K562 (cell line): ENCODE measurements around the gene SPINT4. TPM values are rescaled to one million over a fixed set of nuclear protein-coding genes. Genes with fewer than 3 reads are reported as not detected.
"Not testable (repeated sequence)": the region's sequence is repeated elsewhere in the genome, so short reads cannot be mapped to it uniquely, and the experiment has no call there.

Source experiments
- ATAC-seq: fragments of 200-7000 bp; cut with Tn5 transposase; 3 replicates; pipeline ENCODE4 v1.9.1; 2020; ENCODE audit warnings: moderate library complexity
- BruUV-seq: library from RNA; stranded (reverse); fragments of 400-500 nt; replicated peaks from 2 replicates; lab custom pipeline; 2021; lab: Mats Ljungman, UMichigan
- CTCF ChIA-PET: fragments of 300-600 bp; formaldehyde crosslinking; extraction: SDS; loops from one replicate; lab custom pipeline; 2021; ENCODE audit warnings: low intra/inter-chr PET ratio; lab: Yijun Ruan, JAX
- POLR2A ChIA-PET: fragments of 300-600, 350-650 bp; sonication (Branson Sonifier 250); formaldehyde crosslinking; extraction: SDS; loops from one replicate; lab custom pipeline; 2021; ENCODE audit warnings: antibody characterized with exemption, inconsistent platforms; lab: Yijun Ruan, JAX
- DNase-seq, 4 experiments: peaks; one replicate each; pipeline versions ENCODE4 v3.0.0 to v3.0.0-alpha.2; 2011 to 2018; ENCODE audit warnings: low spot score in 3 of 4, mixed read lengths in 3 of 4; ENCODE audit errors: extremely low read depth in 1 of 4
- FAIRE-seq: peaks from 2 replicates; lab custom pipeline; 2011; peaks lifted over from hg19 to GRCh38; lab: Jason Lieb, UNC
- H2AFZ ChIP-seq: 2 replicates; pipeline ENCODE4 v1.6.0; 2011; ENCODE audit warnings: low read depth, low read length, control low read depth, inconsistent platforms
- H3K27ac ChIP-seq: fragments of 200-600 bp; 3 replicates; pipeline ENCODE4 v1.8.0; 2011; ENCODE audit warnings: low read depth, mild to moderate bottlenecking, control low read depth, inconsistent platforms, low read length, moderate library complexity, mixed read lengths; ENCODE audit errors: extremely low read depth
- H3K27me3 ChIP-seq, 2 experiments: fragments of 300-600 bp in 1 of 2; 2 replicates in 1 of 2; 3 replicates in 1 of 2; pipeline versions ENCODE4 v1.6.0 to v1.8.0; 2011; ENCODE audit warnings: inconsistent platforms in 2 of 2, low read length in 2 of 2, mild to moderate bottlenecking in 1 of 2, mixed read lengths in 1 of 2, moderate library complexity in 1 of 2; ENCODE audit not compliant: control insufficient read depth in 2 of 2, insufficient read depth in 2 of 2
- H3K36me3 ChIP-seq: fragments of 300-600 bp; 3 replicates; pipeline ENCODE4 v1.8.0; 2011; ENCODE audit warnings: mild to moderate bottlenecking, low read length, inconsistent platforms; ENCODE audit not compliant: control insufficient read depth, insufficient read depth
- H3K4me1 ChIP-seq, 2 experiments: fragments of 200-600 bp in 1 of 2; replicated peaks in 1 of 2; 2 replicates in 1 of 2; 3 replicates in 1 of 2; pipeline versions ENCODE4 v1.5.1 to v1.8.0; 2011; ENCODE audit warnings: inconsistent platforms in 2 of 2, low read length in 2 of 2, mild to moderate bottlenecking in 1 of 2, mixed read lengths in 1 of 2, moderate library complexity in 1 of 2; ENCODE audit not compliant: control insufficient read depth in 2 of 2, insufficient read depth in 2 of 2
- H3K4me2 ChIP-seq: 2 replicates; pipeline ENCODE4 v1.6.1; 2011; ENCODE audit warnings: low read length, control low read depth, inconsistent platforms, mixed read lengths; ENCODE audit not compliant: insufficient read depth
- H3K4me3 ChIP-seq: fragments of 200-600 bp; sonication (generic), shearing (Covaris generic); 2 replicates; pipeline ENCODE4 v1.5.1; 2016; ENCODE audit warnings: control low read depth, inconsistent platforms
- H3K79me2 ChIP-seq: fragments of 200-600 bp; 3 replicates; pipeline ENCODE4 v1.8.0; 2011; ENCODE audit warnings: low read length, inconsistent platforms; ENCODE audit not compliant: control insufficient read depth, insufficient read depth
- H3K9ac ChIP-seq, 2 experiments: 2 replicates each; pipeline versions ENCODE4 v1.6.0 to v1.6.1; 2011; ENCODE audit warnings: low read depth in 2 of 2, low read length in 2 of 2, control low read depth in 1 of 2, inconsistent platforms in 1 of 2, mild to moderate bottlenecking in 1 of 2, mixed read lengths in 1 of 2; ENCODE audit not compliant: insufficient read depth in 1 of 2
- H3K9me1 ChIP-seq: one replicate; pipeline ENCODE4 v1.6.0; 2011; ENCODE audit warnings: inconsistent platforms, mild to moderate bottlenecking, low read length, moderate library complexity; ENCODE audit not compliant: control insufficient read depth, insufficient read depth
- H3K9me3 ChIP-seq: replicated peaks from 2 replicates; pipeline ENCODE4 v1.5.1; 2011; ENCODE audit warnings: low read depth, low read length, inconsistent platforms; ENCODE audit not compliant: control insufficient read depth, insufficient read depth
- H4K20me1 ChIP-seq: replicated peaks from 2 replicates; pipeline ENCODE4 v1.6.1; 2011; ENCODE audit warnings: low read length, inconsistent platforms, mixed read lengths; ENCODE audit not compliant: control insufficient read depth, insufficient read depth
- ZNF143 ChIP-seq: sonication (generic); formaldehyde crosslinking; IDR thresholded peaks from 2 replicates; pipeline ENCODE4 v1.9.0; 2022; ENCODE audit warnings: mild to moderate bottlenecking, missing genetic modification reagents
- WGBS: fragments of 100-300 bp; shearing (Covaris generic); methylation state at CpG from one replicate; pipeline ENCODE4 v1.1.6; 2016; ENCODE audit warnings: low coverage, mixed read lengths; ENCODE audit not compliant: insufficient coverage; ENCODE audit errors: missing lambda C conversion rate; 5-methylcytosine and 5-hydroxymethylcytosine counted together
- in situ Hi-C: fragments of 300-500 bp; cut with MboI; formaldehyde crosslinking; loops from 4 replicates; pipeline ENCODE4 v1.15.0; 2018; ENCODE audit warnings: inconsistent platforms, mixed read lengths
- intact Hi-C: fragments of 100-400 bp; cut with micrococcal nuclease; formaldehyde crosslinking; loops from 2 replicates; pipeline ENCODE4 v1.14.2; 2022
- polyA plus RNA-seq, 8 experiments: library from polyadenylated mRNA; depleted of rRNA in 4 of 8; stranded (reverse) in 5 of 8; unstranded in 3 of 8; fragments of >200 nt; fragmentation: Nextera tagmentation in 2 of 8; fragmentation: Illumina TruSeq in 1 of 8; extraction: Ambion mirVana in 2 of 8; extraction: Trizol in 1 of 8; gene quantifications; 2 replicates each; pipeline versions ENCODE4 v1.2.1 to v1.2.3, GENCODE V29; 2011 to 2014; ENCODE audit warnings: inconsistent platforms in 1 of 8, missing spikeins in 1 of 8
- total RNA-seq, 7 experiments: library from RNA; depleted of rRNA in 6 of 7; stranded (reverse); fragments of >200 nt in 6 of 7; fragmentation: Illumina TruSeq in 2 of 7; extraction: Trizol in 2 of 7; gene quantifications; 2 replicates each; pipeline versions ENCODE4 v1.2.1 to v1.2.3, GENCODE V29; 2011 to 2021; ENCODE audit warnings: low replicate concordance in 1 of 7
- TF ChIP-seq, protein P1 (sequence below): IDR thresholded peaks from 2 replicates; pipeline ENCODE4 v1.6.1; 2016; ENCODE audit warnings: missing genetic modification characterization, missing compliant biosample characterization

SPINT4 gene
- total and polyA plus RNA-seq, 9 of the 15 experiments (the other 6 are each of a cell fraction or from before 2014, with no cell fraction given): not detected

GRCh38 chr20:45758096-45758495 lies 35.9 kb downstream of the SPINT4 start:
- Histone ChIP-seq H3K4me2 (no peak overlapping the region), H3K79me2 (no peaks in the 10 kb centered on the region), H3K27ac (no peak overlapping the region), H3K9me1 (no peaks in the 10 kb centered on the region), H3K36me3 (no peaks in the 10 kb centered on the region), H3K9ac (no peak overlapping the region), H3K4me1 (no peaks in the 10 kb centered on the region), H2AFZ (no peak overlapping the region), H3K4me3 (no peak overlapping the region), H3K27me3 (peaks cover 5 to 9% of the 10 kb centered on the region in 2 experiments; a peak in 4 of 5 replicates), H3K9me3 (no peaks in the 10 kb centered on the region), H4K20me1 (no peaks in the 10 kb centered on the region)
- FAIRE-seq (no peak), ATAC-seq (no peak), DNase-seq (no peak)
- ChIA-PET CTCF (no interaction called here), POLR2A (interaction anchor here (1.1 kb wide), 1 partner anchor 129 kb away, joined by 4 read pairs; the partner anchor contains the start of gene WFDC10A)
- intact Hi-C loops (no loop called here), in situ Hi-C loops (no loop called here)
- 5% methylated on average over 4 of the region's 4 CpGs for WGBS
- TF ChIP-seq ZNF143 (CRISPR knock-in tag): no peak
- TF ChIP-seq, protein P1, sequence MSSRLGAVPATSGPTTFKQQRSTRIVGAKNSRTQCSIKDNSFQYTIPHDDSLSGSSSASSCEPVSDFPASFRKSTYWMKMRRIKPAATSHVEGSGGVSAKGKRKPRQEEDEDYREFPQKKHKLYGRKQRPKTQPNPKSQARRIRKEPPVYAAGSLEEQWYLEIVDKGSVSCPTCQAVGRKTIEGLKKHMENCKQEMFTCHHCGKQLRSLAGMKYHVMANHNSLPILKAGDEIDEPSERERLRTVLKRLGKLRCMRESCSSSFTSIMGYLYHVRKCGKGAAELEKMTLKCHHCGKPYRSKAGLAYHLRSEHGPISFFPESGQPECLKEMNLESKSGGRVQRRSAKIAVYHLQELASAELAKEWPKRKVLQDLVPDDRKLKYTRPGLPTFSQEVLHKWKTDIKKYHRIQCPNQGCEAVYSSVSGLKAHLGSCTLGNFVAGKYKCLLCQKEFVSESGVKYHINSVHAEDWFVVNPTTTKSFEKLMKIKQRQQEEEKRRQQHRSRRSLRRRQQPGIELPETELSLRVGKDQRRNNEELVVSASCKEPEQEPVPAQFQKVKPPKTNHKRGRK (tag): no peak
- no TSS peak for BruUV-seq

- H4K20me1 ChIP-seq, H3K27me3 ChIP-seq, POLR2A ChIA-PET, BruUV-seq, FAIRE-seq, H2AFZ ChIP-seq, H3K4me2 ChIP-seq, ATAC-seq, H3K27ac ChIP-seq, H3K4me3 ChIP-seq, H3K9me1 ChIP-seq, intact Hi-C loops, H3K79me2 ChIP-seq, H3K36me3 ChIP-seq, DNase-seq, in situ Hi-C loops, H3K4me1 ChIP-seq, H3K9me3 ChIP-seq, H3K9ac ChIP-seq: not testable (repeated sequence)
- WGBS: under 1% methylated on average over 8 of the region's 8 CpGs
- CTCF ChIA-PET: interaction anchor here (1.0 kb wide), 1 partner anchor 12 kb away, joined by 3 read pairs; no protein-coding TSS in a partner anchor
Measured at GRCh38 chr20:45759921-45760320, 37.8 kb downstream of the SPINT4 start.

DNA sequence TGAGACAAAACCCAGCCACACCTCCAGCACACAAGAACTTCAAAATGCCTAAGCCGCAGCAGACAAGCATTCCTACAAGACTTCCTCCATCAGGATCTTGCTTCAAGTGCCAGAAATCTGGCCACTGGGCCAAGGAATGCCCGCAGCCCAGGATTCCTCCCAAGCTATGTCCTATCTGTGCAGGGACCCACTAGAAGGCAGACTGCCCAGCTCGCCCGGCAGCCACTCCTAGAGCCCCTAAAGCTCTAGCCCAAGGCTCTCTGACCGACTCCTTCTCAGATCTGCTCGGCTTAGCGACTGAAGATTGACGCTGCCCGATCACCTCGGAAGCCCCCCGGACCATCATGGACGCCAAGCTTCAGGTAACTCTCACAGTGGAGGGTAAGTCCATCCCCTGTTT lies 39.8 kb downstream of the SPINT4 start:
- H3K9me1 ChIP-seq, H3K9ac ChIP-seq, in situ Hi-C loops, FAIRE-seq, H3K9me3 ChIP-seq, ATAC-seq, intact Hi-C loops, H2AFZ ChIP-seq, H3K4me1 ChIP-seq, H4K20me1 ChIP-seq, H3K36me3 ChIP-seq, BruUV-seq, DNase-seq, H3K27ac ChIP-seq, CTCF ChIA-PET, H3K79me2 ChIP-seq, H3K4me2 ChIP-seq, H3K4me3 ChIP-seq: not testable (repeated sequence)
- POLR2A ChIA-PET: interaction anchor here (0.6 to 1.2 kb wide), 3 partner anchors 9 to 252 kb away, joined by 3 to 4 read pairs (median 3); no protein-coding TSS in a partner anchor
- H3K27me3 ChIP-seq: peaks cover 10 to 11% of the 10 kb centered on the region in 2 experiments; a peak in 4 of 5 replicates
- 0% methylated on average over 5 of the region's 12 CpGs for WGBS
